SHP77 (cell line): ENCODE measurements around the gene OR6N2.

Experiments used
- DNase-seq, 2 experiments: peaks; one replicate each; lab custom pipeline; 2025; lab: John Stamatoyannopoulos, UW

OR6N2 gene

GRCh38 chr1:158754420-158754819 lies 26.6 kb downstream of the OR6N2 start, which contains the start of gene OR6K6:
Gene OR6K6, plus strand, starts transcription at chr1:158754720. Its CDS starts 168 bp downstream, at chr1:158754888.
- no peak for DNase-seq

- DNase-seq: no peak
These were observed 28.8 kb downstream of the OR6N2 start for GRCh38 chr1:158752155-158752712.

- DNase-seq: no peak
These were observed 45.2 kb downstream of the OR6N2 start for GRCh38 chr1:158735848-158736247.

- no peak for DNase-seq
These were observed 48.5 kb downstream of the OR6N2 start for GRCh38 chr1:158732524-158732923.

- no peak for DNase-seq
These were observed 49.3 kb downstream of the OR6N2 start for GRCh38 chr1:158731707-158732106.

GRCh38 chr1:158730453-158730852 lies 50.6 kb downstream of the OR6N2 start:
- no peak for DNase-seq

GRCh38 chr1:158728510-158729225 lies 52.3 kb downstream of the OR6N2 start:
- DNase-seq: no peak

- no peak for DNase-seq
These were observed 56.6 kb downstream of the OR6N2 start for GRCh38 chr1:158724442-158724841.
